HG02852 (cell line): ENCODE results near the gene CDKN2C.
"Not testable (repeated sequence)": the region's sequence is repeated elsewhere in the genome, so short reads cannot be mapped to it uniquely, and the experiment has no call there.

Experiments
- ATAC-seq: cut with Tn5 transposase; IDR thresholded peaks from one replicate; pipeline ENCODE4 v1.9.1; 2021; ENCODE audit warnings: mild to moderate bottlenecking, moderate library complexity; ENCODE audit not compliant: unreplicated experiment

The CDKN2C gene

DNA sequence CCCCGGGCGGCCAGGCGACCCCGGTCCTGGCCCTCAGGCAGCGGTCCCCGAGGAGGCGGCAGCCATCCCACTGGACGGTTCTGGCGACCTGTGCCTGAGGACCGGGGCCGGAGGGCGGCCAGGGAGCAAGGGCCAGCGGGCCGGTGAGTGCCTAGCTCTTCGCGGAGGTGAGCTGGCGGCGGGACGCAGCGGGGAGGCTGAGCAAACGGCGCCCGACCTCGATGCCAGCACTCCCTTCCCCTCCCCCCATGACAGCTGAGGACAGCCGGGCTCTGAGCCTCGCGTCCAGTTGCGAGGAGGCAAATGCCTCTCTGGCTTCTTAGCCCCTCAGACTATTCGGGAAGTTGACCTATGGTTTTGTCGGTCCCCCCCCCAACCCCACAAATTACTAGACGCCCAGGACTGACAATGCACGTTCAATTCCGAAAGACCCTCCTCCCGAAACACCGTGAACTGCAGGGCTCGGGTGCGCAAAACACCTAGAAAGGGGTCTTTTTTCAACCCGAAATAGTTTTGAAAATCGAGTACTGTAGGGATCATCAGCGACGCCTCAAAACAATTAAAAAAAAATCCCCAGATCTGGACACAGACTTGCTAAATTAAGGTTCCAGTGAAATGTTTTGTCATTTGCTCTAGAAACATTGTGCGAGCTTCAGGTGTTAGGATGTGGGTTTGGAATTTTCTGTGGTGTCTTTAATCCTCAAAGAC, 8.3 kb downstream of the CDKN2C start:
- ATAC-seq = peak; percentile 43

DNA sequence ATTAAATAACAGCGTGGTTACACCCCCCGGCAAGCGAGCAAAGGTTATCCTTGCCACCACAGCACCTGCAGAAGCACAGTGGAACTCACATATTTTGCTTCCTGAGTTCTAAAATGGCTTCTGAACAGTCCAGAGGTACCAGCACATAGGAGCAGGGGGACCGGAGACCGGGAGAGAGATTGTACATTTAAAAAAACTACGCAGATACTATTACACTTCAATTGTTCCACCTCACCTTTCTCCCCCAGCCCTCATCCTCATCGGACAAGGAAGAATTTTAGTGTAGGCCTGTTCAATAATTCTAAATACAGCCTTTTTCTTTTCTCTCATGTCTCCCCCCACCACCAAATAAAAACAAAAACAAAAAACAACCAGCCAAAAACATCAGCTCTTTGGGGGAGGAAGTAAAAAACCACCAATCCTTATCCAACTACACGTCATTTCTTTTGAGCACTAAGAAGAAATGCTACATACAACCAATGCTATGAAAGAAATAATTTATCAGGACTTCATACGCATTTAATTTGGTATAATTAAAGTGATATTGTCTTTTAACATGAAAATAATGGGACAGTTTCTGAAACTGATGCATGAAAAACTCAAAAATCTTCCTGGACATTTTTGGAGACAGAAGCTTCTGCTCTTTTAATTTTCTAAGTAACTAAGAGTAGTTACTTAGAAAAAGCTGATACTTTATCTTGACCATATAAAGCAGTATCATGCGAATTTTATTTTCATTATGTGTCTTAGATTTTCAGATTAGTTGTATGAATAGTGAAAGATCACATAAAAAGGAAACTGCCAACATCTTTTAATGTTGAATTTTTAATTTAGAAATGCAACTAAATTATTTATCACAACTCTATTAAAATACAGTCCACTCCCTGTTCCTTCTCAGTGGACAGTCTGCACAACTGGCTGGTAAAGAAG, 9.1 kb downstream of the CDKN2C start:
- no peak for ATAC-seq

DNA sequence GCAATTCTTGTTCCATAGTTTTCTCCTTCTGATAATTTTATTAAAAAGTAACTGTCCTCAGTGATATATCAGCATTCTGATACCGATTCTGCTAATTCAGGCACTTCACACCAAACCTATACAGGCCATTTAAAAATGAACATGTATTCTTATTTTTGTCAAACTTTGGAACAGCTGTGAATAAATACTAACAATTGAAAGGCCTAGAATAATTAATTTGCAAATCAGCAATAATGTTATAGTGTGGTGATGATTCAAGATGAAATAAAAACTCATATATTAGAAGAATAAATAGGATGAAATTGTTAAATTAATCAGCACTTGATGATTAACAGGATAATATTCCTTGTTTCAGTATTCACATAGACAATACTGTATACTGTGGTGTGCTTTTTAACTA, 9.9 kb downstream of the CDKN2C start:
- ATAC-seq = no peak

DNA sequence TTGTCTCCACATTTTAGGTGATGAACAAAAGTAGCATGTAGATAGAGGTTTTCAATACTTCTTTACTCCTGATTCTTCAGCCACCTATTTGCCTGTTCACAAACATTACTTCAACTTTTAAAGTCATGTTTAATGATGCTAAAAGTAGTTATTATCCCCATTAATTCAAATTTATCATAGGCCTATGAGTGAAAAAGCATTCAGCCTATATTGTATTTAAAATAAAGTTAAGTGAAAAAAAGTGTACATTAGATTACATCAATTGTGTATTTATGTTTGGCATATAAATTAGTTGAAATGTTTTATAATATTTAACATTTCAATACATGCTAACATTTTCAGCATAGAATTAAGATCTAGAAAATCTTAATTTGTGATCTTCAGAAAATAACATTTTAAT, 10.5 kb downstream of the CDKN2C start:
- ATAC-seq = no peak

DNA sequence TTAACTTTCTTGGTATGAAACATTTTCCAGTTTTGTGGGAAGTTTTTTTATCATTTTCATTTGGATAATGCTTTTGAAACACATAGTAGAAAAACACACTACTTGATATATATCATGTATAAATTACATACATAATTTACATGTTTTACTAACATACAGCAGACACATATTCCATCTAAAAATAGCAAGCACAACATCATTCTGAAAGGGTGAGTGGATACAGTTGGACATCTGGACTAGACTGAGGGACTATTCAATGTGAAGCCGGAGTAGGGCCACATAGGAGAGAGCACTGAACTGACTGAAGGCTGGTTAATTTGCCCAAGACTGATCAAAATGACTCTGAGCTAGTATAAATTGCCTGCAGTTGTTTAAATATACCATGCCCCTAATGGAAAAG, 11.7 kb downstream of the CDKN2C start:
- ATAC-seq = no peak

DNA sequence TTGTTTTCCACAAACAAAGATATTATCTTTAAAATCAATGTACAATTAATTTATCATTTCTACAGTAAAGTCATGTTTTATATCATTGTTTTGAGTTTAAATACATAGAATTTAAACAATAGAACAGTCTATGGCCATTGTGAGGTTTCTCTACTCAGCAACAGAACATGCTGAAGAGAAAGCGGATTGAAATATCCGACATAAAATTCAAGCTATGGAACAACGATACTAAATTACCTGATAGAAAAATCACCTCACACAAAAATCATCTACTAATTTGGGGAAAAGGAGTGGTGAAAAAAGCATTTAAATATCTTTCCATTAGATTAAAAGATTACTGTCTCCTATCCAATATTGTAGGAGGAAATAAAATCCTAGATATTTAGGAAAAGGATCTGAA, 12.6 kb downstream of the CDKN2C start:
- ATAC-seq = no peak

DNA sequence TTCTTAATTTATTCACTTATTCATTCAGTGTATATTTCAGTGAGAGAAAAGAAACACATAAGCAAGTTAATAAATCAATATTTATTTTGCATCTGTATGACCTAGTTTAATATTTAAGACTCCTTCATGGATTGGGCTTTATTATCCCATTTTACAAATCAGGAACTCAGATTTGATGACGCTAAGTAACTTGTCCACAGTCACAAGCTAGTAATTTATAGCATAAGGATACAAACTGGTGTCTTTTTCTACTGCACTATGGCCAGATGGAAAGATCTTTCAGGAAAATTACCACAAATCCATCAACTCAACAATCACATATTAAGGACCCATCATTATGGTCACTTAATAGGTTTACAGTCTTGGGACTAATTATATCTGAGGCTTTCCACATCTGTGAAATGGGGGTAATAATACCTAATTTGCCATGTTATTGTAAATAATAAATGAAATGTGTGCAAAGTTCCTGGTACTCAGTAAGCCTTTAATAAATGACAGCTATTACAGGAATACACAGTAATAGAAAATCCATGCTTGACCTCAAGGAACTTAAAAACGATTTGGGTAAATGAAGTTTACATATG, 13.3 kb downstream of the CDKN2C start:
- no peak for ATAC-seq

DNA sequence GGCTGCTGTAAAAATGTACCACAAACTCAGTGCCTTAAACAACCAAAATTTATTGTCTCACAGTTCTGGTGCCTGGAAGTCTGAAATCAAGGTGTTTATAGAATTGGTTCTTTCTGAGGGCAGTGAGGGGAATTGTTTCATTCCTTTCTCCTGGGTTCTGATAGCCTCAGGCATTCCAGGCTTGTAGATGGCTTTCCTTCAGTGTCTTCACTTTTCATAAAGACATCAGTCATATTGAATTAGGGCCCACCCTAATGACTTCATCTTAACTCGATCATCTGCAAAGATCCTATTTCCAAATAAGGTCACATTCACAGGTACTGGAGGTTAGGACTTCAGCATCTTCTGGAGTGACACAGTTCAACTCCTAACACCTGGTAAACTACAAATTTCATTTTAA, 15.0 kb downstream of the CDKN2C start:
- no peak for ATAC-seq

DNA sequence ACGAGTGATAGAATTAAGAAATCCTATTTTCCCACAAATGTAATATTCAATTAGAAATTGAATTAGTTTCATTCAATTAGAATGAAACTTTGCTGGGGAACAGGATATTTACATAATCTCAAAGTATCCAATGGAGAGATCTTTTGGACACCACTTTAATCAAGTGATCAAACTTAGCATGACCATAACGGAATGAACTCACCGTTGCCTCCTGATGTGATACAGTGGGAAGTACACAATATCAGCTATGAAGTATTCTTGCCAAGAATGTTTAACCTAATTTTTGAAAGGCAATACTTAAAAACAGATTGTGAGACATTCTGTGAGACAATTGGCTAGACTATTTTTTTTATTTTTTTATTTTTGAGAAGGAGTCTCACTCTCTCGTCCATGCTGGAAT, 16.6 kb downstream of the CDKN2C start:
- ATAC-seq = no peak

DNA sequence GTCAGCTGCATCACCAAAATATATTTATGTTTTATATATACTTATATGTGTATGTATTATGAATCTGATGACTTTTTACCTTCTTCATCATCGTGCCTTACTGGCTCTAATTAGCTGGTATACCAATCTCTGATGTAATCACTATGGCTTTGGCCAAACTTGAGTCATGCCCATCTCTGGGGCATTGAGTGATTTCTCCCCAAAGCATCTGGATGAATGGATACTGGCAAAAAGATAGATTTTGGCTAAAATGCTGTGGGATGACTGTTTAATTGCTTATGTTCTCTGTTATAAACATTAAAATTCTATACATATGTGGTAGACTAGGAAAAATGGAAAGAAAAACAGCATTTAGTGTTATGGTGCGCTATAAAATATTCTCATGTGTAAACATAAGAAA, 19.6 kb downstream of the CDKN2C start:
- ATAC-seq = no peak

DNA sequence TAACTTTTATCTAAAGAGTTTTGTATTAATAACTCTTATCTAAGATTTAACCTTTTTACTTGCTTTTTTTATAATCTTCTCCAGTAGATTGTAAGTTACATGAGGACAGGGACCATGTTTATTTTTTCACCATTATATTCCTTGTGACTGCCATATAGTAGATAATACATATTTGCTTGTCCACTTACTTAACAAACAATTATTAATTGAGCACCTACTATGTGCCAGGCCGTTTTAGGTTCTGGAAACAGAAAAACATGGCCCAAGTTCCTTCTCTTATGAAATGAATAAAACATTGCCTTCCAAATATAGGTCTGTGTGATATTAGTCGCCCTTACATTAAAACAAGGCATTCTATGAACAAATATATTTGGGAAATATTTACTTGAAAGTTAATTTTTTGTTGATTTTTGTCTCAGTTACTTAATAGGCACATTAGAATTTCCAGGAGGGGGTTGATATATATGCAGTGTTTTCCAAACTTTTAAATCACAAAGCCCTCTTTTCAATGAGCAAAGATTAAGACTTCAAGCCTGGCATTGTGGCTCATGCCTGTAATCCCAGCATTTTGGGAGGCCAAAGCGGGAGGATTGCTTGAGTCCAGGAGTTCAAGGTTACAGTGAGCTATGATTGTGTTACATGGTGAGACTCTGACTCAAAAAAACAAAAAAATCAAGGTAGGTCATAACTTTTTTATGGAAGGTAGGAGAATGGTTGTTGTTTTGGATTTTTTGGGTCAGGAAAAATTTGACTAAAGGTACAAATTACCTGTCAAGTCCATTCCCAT, 22.7 kb downstream of the CDKN2C start:
- ATAC-seq = no peak

DNA sequence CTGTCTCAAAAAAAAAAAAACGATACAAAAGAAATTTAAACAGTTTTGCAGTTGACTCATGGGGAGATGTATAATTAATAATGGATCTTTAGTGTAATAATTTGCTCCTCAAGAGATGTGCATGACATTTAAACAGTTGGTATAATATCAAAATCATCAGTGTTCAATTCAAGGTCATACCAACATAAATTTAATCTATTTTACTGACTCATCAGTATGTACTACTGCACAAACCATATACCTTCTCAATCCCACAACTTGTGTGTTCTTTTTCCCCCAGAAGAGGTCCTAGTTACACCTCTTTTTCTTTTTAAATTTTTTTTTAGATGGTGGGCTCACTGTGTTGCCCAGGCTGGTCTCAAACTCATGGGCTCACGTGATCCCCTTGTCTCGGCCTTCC, 23.6 kb downstream of the CDKN2C start:
- ATAC-seq = no peak

DNA sequence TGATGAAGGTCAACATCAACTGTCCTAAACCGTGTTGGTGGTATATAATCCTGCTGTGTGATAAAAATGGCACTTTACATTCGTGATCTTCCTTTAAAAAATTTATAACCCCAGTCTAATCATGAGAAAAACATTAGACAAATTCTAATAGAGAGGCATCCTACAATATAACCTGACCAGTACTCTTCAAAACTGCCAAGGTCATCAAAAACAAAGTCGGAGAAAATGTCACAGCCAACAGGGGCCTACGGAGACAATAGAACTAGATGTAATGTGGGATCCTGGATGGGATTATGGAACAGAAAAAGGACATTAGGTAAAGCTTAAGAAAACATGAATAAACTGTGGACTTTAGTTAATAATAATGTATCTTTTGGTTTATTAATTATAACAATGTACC, 25.0 kb downstream of the CDKN2C start:
- ATAC-seq = no peak

DNA sequence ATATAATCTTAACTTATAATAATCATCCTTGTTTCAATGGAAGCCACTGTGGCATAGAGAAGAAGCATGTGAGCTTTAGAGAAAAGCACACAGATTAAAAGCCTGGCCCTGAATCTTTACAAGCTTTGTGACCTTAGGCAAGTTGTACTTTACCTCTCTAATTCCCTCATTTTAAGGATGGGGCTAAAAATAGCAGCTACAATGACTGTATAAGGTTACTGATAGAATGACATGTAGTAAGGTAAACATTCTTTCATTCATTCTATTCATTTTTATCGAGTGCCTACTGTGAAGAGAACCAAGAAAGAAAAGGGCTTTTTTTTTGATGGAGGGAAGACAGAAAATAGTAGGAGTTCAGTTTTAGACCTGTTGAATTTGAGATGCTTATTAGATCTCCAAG, 25.6 kb downstream of the CDKN2C start:
- no peak for ATAC-seq

DNA sequence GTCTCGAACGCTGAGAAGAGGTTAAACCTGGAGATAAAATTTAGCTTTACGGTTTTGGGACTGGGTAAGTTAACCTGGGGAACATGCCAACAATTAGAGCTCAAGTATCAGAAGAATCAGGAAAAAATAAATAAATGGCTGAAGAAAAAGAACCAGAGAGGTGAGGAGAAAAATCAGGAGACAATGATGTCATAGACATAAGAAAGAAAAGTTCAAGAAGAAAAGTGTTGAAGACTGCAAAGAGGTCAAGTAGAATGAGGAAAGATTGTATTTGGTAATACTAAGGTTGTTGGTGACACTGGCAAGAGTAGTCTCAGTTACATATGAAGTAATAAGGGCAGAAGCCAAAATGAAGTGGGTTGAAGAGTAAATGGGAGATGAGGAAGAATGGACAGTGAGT, 26.0 kb downstream of the CDKN2C start:
- no peak for ATAC-seq

DNA sequence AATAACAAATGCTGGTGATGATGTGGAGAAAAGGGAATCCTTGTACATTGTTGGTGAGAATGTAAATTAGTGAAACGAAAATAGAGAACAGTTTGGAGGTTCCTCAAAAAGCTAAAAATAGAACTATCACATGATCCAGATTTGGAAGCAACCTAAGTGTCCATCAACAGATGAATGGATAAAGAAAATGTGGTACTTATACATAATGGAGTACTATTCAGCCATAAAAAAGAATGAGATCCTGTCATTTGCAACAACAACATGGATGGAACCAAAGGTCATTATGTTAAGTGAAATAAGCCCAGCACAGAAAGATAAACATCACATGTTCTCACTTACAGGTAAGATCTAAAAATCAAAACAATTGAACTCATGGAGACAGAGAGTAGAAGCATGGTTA, 29.3 kb downstream of the CDKN2C start:
- not testable (repeated sequence) for ATAC-seq

DNA sequence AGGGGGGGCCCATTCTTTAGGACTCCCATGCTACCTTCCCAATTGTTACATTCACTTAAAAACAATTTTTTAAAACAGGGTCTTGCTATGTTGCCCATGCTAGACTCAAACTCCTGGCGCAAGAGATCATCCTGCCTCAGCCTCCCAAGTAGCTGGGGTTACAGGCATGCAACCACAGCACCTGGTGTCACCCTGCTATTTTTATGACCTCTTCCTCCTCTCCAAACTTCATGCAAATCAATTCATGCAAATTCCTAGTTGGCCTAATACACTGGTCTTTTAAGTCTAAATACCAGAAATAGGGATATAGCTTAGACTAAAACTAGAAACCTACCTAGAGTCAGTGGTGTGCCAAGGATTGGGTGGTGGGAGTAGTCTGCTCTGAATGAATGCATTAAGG, 30.1 kb downstream of the CDKN2C start:
- ATAC-seq = no peak

DNA sequence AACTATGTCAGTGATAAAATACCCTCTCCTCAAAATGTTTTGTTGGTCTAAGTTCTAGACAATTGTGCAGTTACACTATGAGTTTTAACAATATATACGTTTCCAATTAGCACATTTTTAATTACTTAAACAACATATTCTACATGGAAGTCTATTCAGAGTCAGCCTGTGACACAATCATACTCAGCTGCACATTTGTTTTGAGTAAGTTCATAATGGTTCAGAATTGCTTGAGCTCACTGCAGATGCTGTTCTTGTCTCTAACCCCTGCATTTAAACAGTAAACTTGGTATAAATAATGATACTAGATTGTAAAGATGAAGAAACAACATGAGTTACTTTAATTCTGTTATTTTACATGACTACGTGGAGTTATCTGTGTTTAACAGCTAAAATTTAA, 30.6 kb downstream of the CDKN2C start:
- ATAC-seq = no peak

DNA sequence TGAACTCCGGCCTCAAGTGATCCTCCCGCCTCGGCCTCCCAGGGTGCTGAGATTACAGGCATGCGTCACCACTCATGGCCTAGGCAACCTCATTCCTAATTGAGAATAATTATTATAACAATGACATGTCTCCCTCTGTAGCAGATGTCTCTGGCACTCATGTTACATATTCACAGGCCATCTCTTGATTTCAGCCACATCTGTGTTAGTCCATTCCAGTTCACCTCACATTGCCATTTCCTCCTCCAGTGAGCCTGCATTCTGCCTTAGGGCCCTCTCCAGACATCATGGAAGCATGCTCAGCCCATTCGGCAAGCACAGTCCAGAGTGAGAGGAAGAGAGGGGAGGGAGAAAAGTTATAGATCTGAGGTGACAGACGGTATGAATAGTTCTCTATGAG, 32.5 kb downstream of the CDKN2C start:
- no peak for ATAC-seq

DNA sequence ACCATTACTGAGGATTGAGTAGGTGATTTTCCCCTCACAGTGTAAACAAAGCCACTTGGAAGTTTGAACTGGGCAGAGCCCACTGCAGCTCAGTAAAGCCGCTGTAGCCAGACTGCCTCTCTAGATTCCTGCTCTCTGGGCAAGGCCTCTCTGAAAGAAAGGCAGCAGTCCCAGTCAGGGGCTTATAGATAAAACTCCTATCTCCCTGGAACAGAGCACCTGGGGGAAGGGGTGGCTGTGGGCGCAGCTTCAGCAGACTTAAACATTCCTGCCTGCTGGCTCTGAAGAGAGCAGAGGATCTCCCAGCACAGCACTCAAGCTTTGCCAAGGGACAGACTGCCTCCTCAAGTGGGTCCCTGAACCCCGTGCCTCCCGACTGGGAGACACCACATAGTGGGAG, 35.5 kb downstream of the CDKN2C start:
- ATAC-seq = not testable (repeated sequence)

DNA sequence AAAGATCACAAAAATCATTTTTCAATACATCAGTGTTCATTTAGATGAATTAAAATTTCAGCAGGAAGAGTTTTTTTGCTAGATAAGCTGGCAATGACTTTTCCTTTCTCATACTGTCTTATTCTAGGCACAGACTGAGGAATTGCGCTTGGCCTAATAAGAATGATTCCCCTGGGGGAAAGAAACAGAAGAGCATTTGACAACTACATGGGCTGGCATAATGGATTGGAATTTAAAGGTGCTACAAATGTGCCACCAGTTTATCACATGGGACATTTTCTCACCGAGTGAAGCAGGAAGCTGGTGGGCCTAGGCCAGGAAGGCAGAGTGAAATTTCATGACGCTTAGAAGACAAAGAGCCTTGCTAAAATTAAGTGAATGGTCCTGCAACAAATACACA, 39.3 kb downstream of the CDKN2C start:
- ATAC-seq = no peak
